H9 (cell line): ENCODE measurements around the gene LACTB. TPM values are rescaled to one million over a fixed set of nuclear protein-coding genes. Genes with fewer than 3 reads are reported as not detected.

Source experiments
- DNase-seq: peaks from one replicate; pipeline ENCODE4 v3.0.0-alpha.2; 2017
- H2AFZ ChIP-seq: one replicate; pipeline ENCODE4 v1.6.1; 2013; ENCODE audit warnings: mild to moderate bottlenecking, low read length, control low read depth, moderate library complexity
- H2AK5ac ChIP-seq: 2 replicates; pipeline ENCODE4 v1.6.1; 2013; ENCODE audit warnings: low read length, control low read depth, mixed read lengths; ENCODE audit not compliant: insufficient read length
- H2BK120ac ChIP-seq: one replicate; pipeline ENCODE4 v1.6.1; 2013; ENCODE audit warnings: low read depth, mild to moderate bottlenecking, low read length, control low read depth, inconsistent platforms; ENCODE audit not compliant: poor library complexity, severe bottlenecking
- H2BK12ac ChIP-seq: 2 replicates; pipeline ENCODE4 v1.6.1; 2013; ENCODE audit warnings: low read length, control low read depth, mixed read lengths, low read depth; ENCODE audit not compliant: insufficient read length
- H2BK15ac ChIP-seq: 2 replicates; pipeline ENCODE4 v1.6.1; 2013; ENCODE audit warnings: low read depth, low read length, control low read depth
- H2BK20ac ChIP-seq: one replicate; pipeline ENCODE4 v1.6.1; 2013; ENCODE audit warnings: low read depth, mild to moderate bottlenecking, low read length, control low read depth, inconsistent platforms; ENCODE audit not compliant: poor library complexity, severe bottlenecking
- H2BK5ac ChIP-seq: 2 replicates; pipeline ENCODE4 v1.6.1; 2013; ENCODE audit warnings: low read length, control low read depth, mixed read lengths; ENCODE audit not compliant: insufficient read length
- H3K14ac ChIP-seq: 2 replicates; pipeline ENCODE4 v1.6.1; 2013; ENCODE audit warnings: low read length, control low read depth; ENCODE audit not compliant: insufficient read depth
- H3K18ac ChIP-seq: 2 replicates; pipeline ENCODE4 v1.6.1; 2013; ENCODE audit warnings: low read depth, mild to moderate bottlenecking, mixed read lengths, low read length, control low read depth; ENCODE audit not compliant: insufficient read length
- H3K23ac ChIP-seq: 2 replicates; pipeline ENCODE4 v1.6.1; 2013; ENCODE audit warnings: low read length, control low read depth, mixed read lengths, low read depth; ENCODE audit not compliant: insufficient read length
- H3K23me2 ChIP-seq: 2 replicates; pipeline ENCODE4 v1.6.1; 2013; ENCODE audit warnings: low read depth, mild to moderate bottlenecking, mixed read lengths, low read length, control low read depth; ENCODE audit not compliant: insufficient read length, poor library complexity, severe bottlenecking
- H3K27ac ChIP-seq: 2 replicates; pipeline ENCODE4 v1.5.1; 2013; ENCODE audit warnings: low read length, control low read depth, mixed read lengths, low read depth; ENCODE audit not compliant: insufficient read length
- H3K27me3 ChIP-seq: 2 replicates; pipeline ENCODE4 v1.6.1; 2013; ENCODE audit warnings: low read length, control low read depth, inconsistent platforms; ENCODE audit not compliant: insufficient read depth
- H3K4ac ChIP-seq: 2 replicates; pipeline ENCODE4 v1.6.1; 2013; ENCODE audit warnings: low read depth, mild to moderate bottlenecking, control low read depth, inconsistent platforms, low read length, moderate library complexity
- H3K4me1 ChIP-seq: 2 replicates; pipeline ENCODE4 v1.6.1; 2013; ENCODE audit warnings: low read length, control low read depth, inconsistent platforms; ENCODE audit not compliant: insufficient read depth
- H3K4me2 ChIP-seq: 2 replicates; pipeline ENCODE4 v1.6.1; 2013; ENCODE audit warnings: low read length, control low read depth, mixed read lengths; ENCODE audit not compliant: insufficient read length, insufficient read depth
- H3K56ac ChIP-seq: 2 replicates; pipeline ENCODE4 v1.6.1; 2013; ENCODE audit warnings: low read depth, mild to moderate bottlenecking, mixed read lengths, low read length, control low read depth; ENCODE audit not compliant: insufficient read length
- H3K79me1 ChIP-seq: 2 replicates; pipeline ENCODE4 v1.6.1; 2013; ENCODE audit warnings: low read depth, mild to moderate bottlenecking, moderate library complexity, low read length, control low read depth, inconsistent platforms; ENCODE audit not compliant: insufficient read depth, poor library complexity, severe bottlenecking
- H3K79me2 ChIP-seq: 2 replicates; pipeline ENCODE4 v1.6.1; 2013; ENCODE audit warnings: low read length, control low read depth, inconsistent platforms; ENCODE audit not compliant: insufficient read depth
- H3K9ac ChIP-seq: 2 replicates; pipeline ENCODE4 v1.6.1; 2013; ENCODE audit warnings: low read length, control low read depth, mixed read lengths; ENCODE audit not compliant: insufficient read length; ENCODE audit errors: extremely low read depth
- H3K9me3 ChIP-seq: one replicate; pipeline ENCODE4 v1.6.1; 2013; ENCODE audit warnings: low read depth, low read length, inconsistent platforms; ENCODE audit not compliant: control insufficient read depth
- H3T11ph ChIP-seq: one replicate; pipeline ENCODE4 v1.6.1; 2013; ENCODE audit warnings: mild to moderate bottlenecking, low read length, control low read depth, inconsistent platforms
- H4K20me1 ChIP-seq: one replicate; pipeline ENCODE4 v1.6.1; 2013; ENCODE audit not compliant: control insufficient read depth, insufficient read length, insufficient read depth
- H4K5ac ChIP-seq: 2 replicates; pipeline ENCODE4 v1.6.1; 2013; ENCODE audit warnings: low read depth, mild to moderate bottlenecking, mixed read lengths, low read length, control low read depth; ENCODE audit not compliant: insufficient read length
- H4K8ac ChIP-seq: replicated peaks from 2 replicates; pipeline ENCODE4 v1.6.1; 2013; ENCODE audit warnings: low read length, control low read depth, mixed read lengths, low read depth; ENCODE audit not compliant: insufficient read length
- H4K91ac ChIP-seq: 2 replicates; pipeline ENCODE4 v1.6.1; 2013; ENCODE audit warnings: low read depth, mild to moderate bottlenecking, moderate library complexity, mixed read lengths, low read length, control low read depth; ENCODE audit not compliant: insufficient read length
- H3K27ac Mint-ChIP-seq, 3 experiments: 2 replicates in 2 of 3; 3 replicates in 1 of 3; pipeline ENCODE4 v1.8.0; 2020 to 2021; ENCODE audit warnings: mixed read lengths in 3 of 3, mild to moderate bottlenecking in 1 of 3, moderate library complexity in 1 of 3
- H3K27me3 Mint-ChIP-seq: 2 replicates; pipeline ENCODE4 v1.8.0; 2021; ENCODE audit warnings: low read depth, mild to moderate bottlenecking, moderate library complexity, mixed read lengths
- H3K36me3 Mint-ChIP-seq, 3 experiments: 2 replicates in 2 of 3; 3 replicates in 1 of 3; pipeline ENCODE4 v1.8.0; 2020 to 2021; ENCODE audit warnings: low read depth in 3 of 3, mixed read lengths in 3 of 3; ENCODE audit not compliant: insufficient read depth in 1 of 3
- H3K4me1 Mint-ChIP-seq, 2 experiments: 2 replicates each; pipeline ENCODE4 v1.8.0; 2020; ENCODE audit warnings: mixed read lengths in 2 of 2
- H3K4me3 Mint-ChIP-seq, 2 experiments: 2 replicates in 1 of 2; 3 replicates in 1 of 2; pipeline ENCODE4 v1.8.0; 2020 to 2021; ENCODE audit warnings: mild to moderate bottlenecking in 2 of 2, mixed read lengths in 2 of 2, moderate library complexity in 1 of 2
- H3K9me3 Mint-ChIP-seq, 2 experiments: 2 replicates in 1 of 2; 3 replicates in 1 of 2; pipeline ENCODE4 v1.8.0; 2020; ENCODE audit warnings: mild to moderate bottlenecking in 2 of 2, mixed read lengths in 2 of 2, moderate library complexity in 1 of 2
- CTCF ChIP-seq: fragments of 200-600 bp; sonication (generic); conservative IDR thresholded peaks from 3 replicates; pipeline ENCODE4 v1.8.0; 2021; ENCODE audit warnings: antibody characterized with exemption, mild to moderate bottlenecking
- WGBS: extraction: QIAGEN DNeasy Blood & Tissue Kit; methylation state at CpG from one replicate; pipeline ENCODE4 v1.1.7; 2013; ENCODE audit warnings: missing lambda C conversion rate, low lambda C conversion rate, mixed read lengths; ENCODE audit not compliant: insufficient read length; ENCODE audit errors: extremely low coverage; 5-methylcytosine and 5-hydroxymethylcytosine counted together
- total RNA-seq: library from RNA; stranded (reverse); gene quantifications from 2 replicates; pipeline ENCODE4 v1.2.1, GENCODE V29; 2021

Gene LACTB
- total RNA-seq, 1 experiment from 2014 or later = 10.3 TPM

GRCh38 chr15:63110428-63111026 lies 11.1 kb upstream of the LACTB start:
- Mint-ChIP-seq H3K27ac (no peak overlapping the region), H3K36me3 (peaks cover 0 to 2% (median 0%) of the 10 kb centered on the region in 3 experiments; a peak in 1 of 7 replicates), H3K9me3 (peaks cover 0 to 5% of the 10 kb centered on the region in 2 experiments; a peak in 1 of 5 replicates), H3K27me3 (no peaks in the 10 kb centered on the region; the same call in none of the 2 replicates), H3K4me3 (no peak overlapping the region), H3K4me1 (0 out of 4 replicates have a peak, but pooled peaks cover 0 to 5% of the 10 kb centered on the region in 2 experiments)
- no peak overlapping the region for H3K23ac ChIP-seq
- H4K5ac ChIP-seq = no peak overlapping the region
- H3T11ph ChIP-seq = no peak overlapping the region
- no peak overlapping the region for H3K4ac ChIP-seq
- H3K79me1 ChIP-seq = no peaks in the 10 kb centered on the region
- no peaks in the 10 kb centered on the region for H3K79me2 ChIP-seq
- no peak for TF ChIP-seq CTCF
- H3K23me2 ChIP-seq = no peaks in the 10 kb centered on the region
- no peak overlapping the region for H2BK15ac ChIP-seq
- H3K14ac ChIP-seq = no peak overlapping the region
- H2BK120ac ChIP-seq = no peak overlapping the region
- H3K56ac ChIP-seq = no peak overlapping the region
- H3K4me2 ChIP-seq = no peak overlapping the region
- H3K27ac ChIP-seq = no peak overlapping the region
- H3K9me3 ChIP-seq = no peaks in the 10 kb centered on the region
- no peak overlapping the region for H2AK5ac ChIP-seq
- no peak overlapping the region for H2BK5ac ChIP-seq
- no peaks in the 10 kb centered on the region for H4K20me1 ChIP-seq
- no peaks in the 10 kb centered on the region for H3K4me1 ChIP-seq
- H4K8ac ChIP-seq = no peak overlapping the region
- no peak overlapping the region for H2BK20ac ChIP-seq
- no CpG with 5 or more reads among the region's 3 CpGs for WGBS
- no peaks in the 10 kb centered on the region for H3K27me3 ChIP-seq
- H3K9ac ChIP-seq = no peak overlapping the region
- DNase-seq = no peak
- H2AFZ ChIP-seq = no peak overlapping the region
- no peak overlapping the region for H3K18ac ChIP-seq
- H4K91ac ChIP-seq = no peak overlapping the region
- no peak overlapping the region for H2BK12ac ChIP-seq
